ENCODE results near the gene PRKAA1. TPM values are rescaled to one million over a fixed set of nuclear protein-coding genes. Genes with fewer than 3 reads are reported as not detected.

The PRKAA1 gene
- total RNA-seq, 4 donors from 2014 or later: 67.1 to 120 (median 92.8) TPM

DNA sequence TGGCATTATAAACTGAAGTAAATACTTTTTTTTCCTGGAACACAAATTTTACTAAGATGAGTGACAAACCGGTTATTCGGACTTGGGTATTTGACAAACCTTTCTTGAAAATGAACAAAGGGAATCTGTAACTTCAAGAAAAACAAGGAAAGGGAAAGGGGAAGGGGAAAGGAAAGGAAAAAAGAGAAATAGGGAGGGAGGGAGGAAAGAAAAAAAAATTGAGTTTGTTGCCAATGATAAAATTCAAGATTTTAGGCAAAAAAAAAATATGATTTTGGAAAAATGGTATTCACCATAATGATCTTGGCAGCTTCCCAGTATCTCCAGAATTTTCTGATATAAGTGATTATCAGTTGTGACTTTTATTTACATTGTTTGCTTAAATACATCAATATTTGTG, 40.8 kb downstream of the PRKAA1 start:
- TF ChIP-seq, protein P1, sequence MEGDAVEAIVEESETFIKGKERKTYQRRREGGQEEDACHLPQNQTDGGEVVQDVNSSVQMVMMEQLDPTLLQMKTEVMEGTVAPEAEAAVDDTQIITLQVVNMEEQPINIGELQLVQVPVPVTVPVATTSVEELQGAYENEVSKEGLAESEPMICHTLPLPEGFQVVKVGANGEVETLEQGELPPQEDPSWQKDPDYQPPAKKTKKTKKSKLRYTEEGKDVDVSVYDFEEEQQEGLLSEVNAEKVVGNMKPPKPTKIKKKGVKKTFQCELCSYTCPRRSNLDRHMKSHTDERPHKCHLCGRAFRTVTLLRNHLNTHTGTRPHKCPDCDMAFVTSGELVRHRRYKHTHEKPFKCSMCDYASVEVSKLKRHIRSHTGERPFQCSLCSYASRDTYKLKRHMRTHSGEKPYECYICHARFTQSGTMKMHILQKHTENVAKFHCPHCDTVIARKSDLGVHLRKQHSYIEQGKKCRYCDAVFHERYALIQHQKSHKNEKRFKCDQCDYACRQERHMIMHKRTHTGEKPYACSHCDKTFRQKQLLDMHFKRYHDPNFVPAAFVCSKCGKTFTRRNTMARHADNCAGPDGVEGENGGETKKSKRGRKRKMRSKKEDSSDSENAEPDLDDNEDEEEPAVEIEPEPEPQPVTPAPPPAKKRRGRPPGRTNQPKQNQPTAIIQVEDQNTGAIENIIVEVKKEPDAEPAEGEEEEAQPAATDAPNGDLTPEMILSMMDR (IDR thresholded peaks at IDR 0.05): no peak
- ATAC-seq (ENCODE audit: low FRiP score): no peak
- no peak for DNase-seq (ENCODE audit: low spot score)

DNA sequence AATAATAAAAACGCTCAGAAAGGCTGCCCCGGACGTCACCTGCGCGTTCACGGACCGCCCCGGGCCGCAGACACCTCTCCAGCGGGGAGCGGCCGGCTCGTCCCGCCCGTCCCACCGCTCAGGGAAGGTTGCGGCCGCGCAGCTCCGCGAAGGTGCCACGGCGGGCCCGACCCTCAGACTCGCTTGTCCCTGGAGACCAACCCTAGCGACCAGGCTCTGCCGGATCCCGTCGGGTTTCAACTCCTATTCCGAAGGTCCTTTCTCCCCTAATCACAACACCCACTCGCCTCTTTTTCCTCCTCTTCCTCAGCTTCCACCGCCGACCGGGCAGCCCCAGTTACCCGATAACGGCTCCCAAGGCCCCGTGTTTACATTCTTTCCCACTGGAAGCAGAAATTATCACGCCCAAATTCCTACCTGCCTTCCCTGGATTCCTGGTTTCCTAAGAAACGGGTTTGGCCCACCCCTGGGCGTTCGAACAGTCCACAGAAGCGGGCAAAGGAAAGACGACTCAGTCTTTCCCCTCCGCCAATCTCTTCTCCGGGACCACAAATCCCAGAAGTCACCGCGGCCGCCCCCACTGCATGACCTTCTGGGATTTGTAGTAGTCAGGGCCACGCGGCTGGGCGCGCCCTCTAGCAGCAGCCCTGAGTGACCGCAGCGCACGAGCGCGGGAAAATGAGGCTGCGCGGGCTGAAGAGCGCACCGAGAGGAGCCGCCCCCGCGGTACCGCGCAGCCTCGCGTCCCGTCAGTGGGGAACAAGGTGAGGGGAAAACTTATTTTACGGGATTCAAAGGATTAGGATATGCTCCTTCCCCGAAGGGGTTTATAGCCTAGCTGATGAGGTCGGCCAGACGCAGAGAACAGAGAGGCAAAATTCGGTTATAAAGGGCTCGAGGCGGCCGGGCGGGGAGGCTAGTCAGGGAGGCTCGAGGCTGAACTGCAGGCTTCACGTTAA, 42.5 kb downstream of the PRKAA1 start, which contains the start of gene TTC33:
TSS of gene TTC33 (minus strand) at position 555 of the 959 bp plus-strand sequence. CDS start 8,943 bp downstream, outside the sequence.
- ATAC-seq (ENCODE audit: low FRiP score): peak; percentile 98
- TF ChIP-seq, protein P1 (IDR thresholded peaks at IDR 0.05): peak in 1 of 3 donors; percentile 37
- peak; percentile 94 for DNase-seq (ENCODE audit: low spot score)

DNA sequence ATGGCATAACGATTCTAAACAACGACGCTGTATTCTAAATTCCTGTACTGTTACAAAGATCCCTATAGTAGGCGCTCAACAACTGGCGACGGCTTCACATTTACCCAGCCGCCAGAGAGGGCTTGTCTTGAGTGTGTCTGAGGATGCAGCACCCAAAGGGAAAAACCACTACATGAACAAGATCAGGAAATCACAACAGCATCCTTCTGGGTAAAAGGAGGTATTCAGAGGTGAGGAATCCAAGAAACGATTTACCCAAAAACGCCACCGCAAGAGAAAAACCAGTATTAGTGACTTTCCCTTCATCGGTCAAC, 43.1 kb downstream of the PRKAA1 start:
- DNase-seq (ENCODE audit: low spot score) (no peak), ATAC-seq (ENCODE audit: low FRiP score) (peak; percentile 85)
- TF ChIP-seq, protein P1 (IDR thresholded peaks at IDR 0.05): no peak

- ATAC-seq (ENCODE audit: low FRiP score) (peak; percentile 11), DNase-seq (ENCODE audit: low spot score) (no peak)
- TF ChIP-seq, protein P1 (IDR thresholded peaks at IDR 0.05): no peak
Measured at GRCh38 chr5:40754381-40755092, 43.6 kb downstream of the PRKAA1 start.

GRCh38 chr5:40746703-40747102, 51.5 kb downstream of the PRKAA1 start:
- TF ChIP-seq, protein P1 (IDR thresholded peaks at IDR 0.05): no peak
- ATAC-seq (ENCODE audit: low FRiP score): no peak
- DNase-seq (ENCODE audit: low spot score): no peak

- DNase-seq (ENCODE audit: low spot score): no peak
- TF ChIP-seq, protein P1 (IDR thresholded peaks at IDR 0.05): no peak
- ATAC-seq (ENCODE audit: low FRiP score): no peak
Measured at GRCh38 chr5:40743771-40744170, 54.4 kb downstream of the PRKAA1 start.
